ENCODE results near the gene LDHA. TPM values are rescaled to one million over a fixed set of nuclear protein-coding genes. Genes with fewer than 3 reads are reported as not detected.
A peak's percentile ranks its signal among the peaks of the same experiment; 100 is the strongest.

The LDHA gene
- total and polyA plus RNA-seq, 2 of the 13 experiments (the other 11 are each of a cell fraction or from before 2014, with no cell fraction given): 805 to 1,547 TPM

DNA sequence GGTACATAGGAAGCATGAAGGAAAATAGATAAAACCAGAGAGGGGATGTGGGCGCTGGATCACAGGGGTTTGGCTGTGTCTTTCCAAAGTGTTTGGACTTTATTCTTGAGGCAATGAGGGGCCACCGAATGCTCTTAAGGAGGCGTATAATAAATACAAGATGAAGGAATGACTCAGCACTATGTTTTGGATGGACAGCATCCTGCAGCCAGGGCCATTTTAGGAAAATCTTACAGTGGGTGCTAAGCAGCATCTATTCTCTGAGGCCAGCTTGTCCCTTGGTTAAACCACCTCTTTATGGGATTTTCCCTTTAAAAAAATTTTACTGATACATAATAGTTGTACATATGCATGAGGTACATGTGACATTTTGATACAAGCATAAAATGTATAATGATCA is 4.3 kb upstream of the LDHA start:
- H4K20me1 ChIP-seq (ENCODE audit: insufficient read depth, low read length): peaks cover 1% of the 10 kb centered on the region; the same call in 1 of the 2 replicates
- ATAC-seq: no peak
- H3K27me3 ChIP-seq (ENCODE audit: control insufficient read depth in 1 of 2, insufficient read depth in 2 of 2, low read length in 2 of 2): no peaks in the 10 kb centered on the region; a peak in 1 of 5 replicates
- in situ Hi-C loops (cut with HindIII; ENCODE audit: extremely low pct_ligation_motif_present, low pct_unique_long_range_greater_than_20kb): no loop called here
- DNase-seq (ENCODE audit: low spot score): no peak
- H3K4me2 ChIP-seq (ENCODE audit: low read depth, low read length): no peak overlapping the region
- H3K9ac ChIP-seq (ENCODE audit: insufficient read depth, low read depth, low read length): no peak overlapping the region
- H3K79me2 ChIP-seq (ENCODE audit: insufficient read depth, low read length): peaks cover 11% of the 10 kb centered on the region
- H3K9me3 ChIP-seq (ENCODE audit: low read length): no peaks in the 10 kb centered on the region
- no peak overlapping the region for H3K27ac ChIP-seq (ENCODE audit: extremely low read length, insufficient read depth, low read length)
- H3K36me3 ChIP-seq (replicated peaks in 1 of 2; ENCODE audit: control insufficient read depth in 1 of 2, insufficient read depth in 2 of 2, low read length in 2 of 2): no peaks in the 10 kb centered on the region
- no peak for FAIRE-seq
- POLR2A ChIA-PET: no interaction called here
- TF ChIP-seq MAFK (conservative IDR thresholded peaks at IDR 0.05 in 1 of 2, IDR thresholded peaks at IDR 0.05 in 1 of 2; ENCODE audit: low read length in 2 of 2) (peak in 1 of 2 experiments; percentile 3; a peak in 1 of 4 replicates), NFE2L2 (IDR thresholded peaks at IDR 0.05; ENCODE audit: low read length) (peak; percentile 66), ZNF792 (CRISPR knock-in tag; IDR thresholded peaks at IDR 0.05) (no peak)
- CTCF ChIA-PET (ENCODE audit: low intra/inter-chr PET ratio, low total read pairs): no interaction called here
- H3K4me1 ChIP-seq (ENCODE audit: insufficient read depth, low read length): peaks cover 58% of the 10 kb centered on the region
- no TSS peak for BruUV-seq (replicated peaks)
- H3K4me3 ChIP-seq (replicated peaks in 1 of 3; ENCODE audit: insufficient read depth in 1 of 3, low read depth in 2 of 3, low read length in 3 of 3): no peak overlapping the region
- intact Hi-C loops (cut with micrococcal nuclease; ENCODE audit: unreplicated experiment): loop anchor here (10.0 kb wide), 1 partner anchor 135 kb away; the partner anchor contains the start of gene TSG101
- 91% methylated on average over 3 of the region's 3 CpGs for WGBS (ENCODE audit: low lambda C conversion rate)
- no peak overlapping the region for H2AFZ ChIP-seq (ENCODE audit: low read length)

- no peaks in the 10 kb centered on the region for H3K9me3 ChIP-seq (ENCODE audit: low read length)
- in situ Hi-C loops (cut with HindIII; ENCODE audit: extremely low pct_ligation_motif_present, low pct_unique_long_range_greater_than_20kb) (no loop called here), intact Hi-C loops (cut with micrococcal nuclease; ENCODE audit: unreplicated experiment) (loop anchor here (10.0 kb wide), 1 partner anchor 132 kb away; the partner anchor contains the start of gene TSG101)
- no peaks in the 10 kb centered on the region; a peak in 1 of 5 replicates for H3K27me3 ChIP-seq (ENCODE audit: control insufficient read depth in 1 of 2, insufficient read depth in 2 of 2, low read length in 2 of 2)
- H2AFZ ChIP-seq (ENCODE audit: low read length): no peak overlapping the region
- no TSS peak for BruUV-seq (replicated peaks)
- CTCF ChIA-PET (ENCODE audit: low intra/inter-chr PET ratio, low total read pairs): no interaction called here
- H3K4me1 ChIP-seq (ENCODE audit: insufficient read depth, low read length): peaks cover 53% of the 10 kb centered on the region
- no peak overlapping the region for H3K4me3 ChIP-seq (replicated peaks in 1 of 3; ENCODE audit: insufficient read depth in 1 of 3, low read depth in 2 of 3, low read length in 3 of 3)
- peaks cover 27% of the 10 kb centered on the region for H4K20me1 ChIP-seq (ENCODE audit: insufficient read depth, low read length)
- no peak for TF ChIP-seq ZSCAN30 (CRISPR knock-in tag; IDR thresholded peaks at IDR 0.05)
- no peak for TF ChIP-seq RAD21 (CRISPR knock-in tag; IDR thresholded peaks at IDR 0.05)
- peak; percentile 77 for TF ChIP-seq ZNF121 (CRISPR knock-in tag; IDR thresholded peaks at IDR 0.05)
- TF ChIP-seq, protein P1, sequence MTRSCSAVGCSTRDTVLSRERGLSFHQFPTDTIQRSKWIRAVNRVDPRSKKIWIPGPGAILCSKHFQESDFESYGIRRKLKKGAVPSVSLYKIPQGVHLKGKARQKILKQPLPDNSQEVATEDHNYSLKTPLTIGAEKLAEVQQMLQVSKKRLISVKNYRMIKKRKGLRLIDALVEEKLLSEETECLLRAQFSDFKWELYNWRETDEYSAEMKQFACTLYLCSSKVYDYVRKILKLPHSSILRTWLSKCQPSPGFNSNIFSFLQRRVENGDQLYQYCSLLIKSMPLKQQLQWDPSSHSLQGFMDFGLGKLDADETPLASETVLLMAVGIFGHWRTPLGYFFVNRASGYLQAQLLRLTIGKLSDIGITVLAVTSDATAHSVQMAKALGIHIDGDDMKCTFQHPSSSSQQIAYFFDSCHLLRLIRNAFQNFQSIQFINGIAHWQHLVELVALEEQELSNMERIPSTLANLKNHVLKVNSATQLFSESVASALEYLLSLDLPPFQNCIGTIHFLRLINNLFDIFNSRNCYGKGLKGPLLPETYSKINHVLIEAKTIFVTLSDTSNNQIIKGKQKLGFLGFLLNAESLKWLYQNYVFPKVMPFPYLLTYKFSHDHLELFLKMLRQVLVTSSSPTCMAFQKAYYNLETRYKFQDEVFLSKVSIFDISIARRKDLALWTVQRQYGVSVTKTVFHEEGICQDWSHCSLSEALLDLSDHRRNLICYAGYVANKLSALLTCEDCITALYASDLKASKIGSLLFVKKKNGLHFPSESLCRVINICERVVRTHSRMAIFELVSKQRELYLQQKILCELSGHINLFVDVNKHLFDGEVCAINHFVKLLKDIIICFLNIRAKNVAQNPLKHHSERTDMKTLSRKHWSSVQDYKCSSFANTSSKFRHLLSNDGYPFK (CRISPR knock-in tag; IDR thresholded peaks at IDR 0.05; ENCODE audit: borderline replicate concordance): no peak
- TF ChIP-seq ARHGAP35 (CRISPR knock-in tag; IDR thresholded peaks at IDR 0.05; ENCODE audit: borderline replicate concordance): no peak
- no peak for ATAC-seq
- no peak for FAIRE-seq
- peaks cover 37% of the 10 kb centered on the region for H3K79me2 ChIP-seq (ENCODE audit: insufficient read depth, low read length)
- POLR2A ChIA-PET: interaction anchor here (5.9 kb wide), 1 partner anchor 8 kb away, joined by 298 read pairs; no protein-coding TSS in a partner anchor
- no peak overlapping the region for H3K4me2 ChIP-seq (ENCODE audit: low read depth, low read length)
- no peak for DNase-seq (ENCODE audit: low spot score)
- H3K36me3 ChIP-seq (replicated peaks in 1 of 2; ENCODE audit: control insufficient read depth in 1 of 2, insufficient read depth in 2 of 2, low read length in 2 of 2): peaks cover 2 to 15% of the 10 kb centered on the region in 2 experiments; a peak in 3 of 5 replicates
- no peak overlapping the region for H3K9ac ChIP-seq (ENCODE audit: insufficient read depth, low read depth, low read length)
- WGBS (ENCODE audit: low lambda C conversion rate): 90% methylated on average over 4 of the region's 4 CpGs
- no peak overlapping the region for H3K27ac ChIP-seq (ENCODE audit: extremely low read length, insufficient read depth, low read length)
Observed at GRCh38 chr11:18392434-18393321, 1.7 kb upstream of the LDHA start.
